IMR-90 (cell line): ENCODE data around the gene TMEM176B. TPM values are rescaled to one million over a fixed set of nuclear protein-coding genes. Genes with fewer than 3 reads are reported as not detected.

Experiments
- ATAC-seq: fragments of 200-7000 bp; cut with Tn5 transposase; 2 replicates; pipeline ENCODE4 v1.9.1; 2020; ENCODE audit warnings: low read depth, mild to moderate bottlenecking, moderate library complexity
- BruUV-seq: library from RNA; stranded (reverse); fragments of 400-500 nt; replicated peaks from 2 replicates; lab custom pipeline; 2021; lab: Mats Ljungman, UMichigan
- CTCF ChIA-PET: fragments of 300-600 bp; formaldehyde crosslinking; extraction: SDS; loops from one replicate; lab custom pipeline; 2021; ENCODE audit warnings: antibody characterized with exemption; lab: Yijun Ruan, JAX
- POLR2A ChIA-PET: fragments of 300-600 bp; sonication (Branson Sonifier 250); formaldehyde crosslinking; loops from one replicate; lab custom pipeline; 2022; ENCODE audit warnings: antibody characterized with exemption; ENCODE audit not compliant: unreplicated experiment; lab: Charles Lee
- DNase-seq: peaks from one replicate; pipeline ENCODE4 v3.0.0; 2013
- H2AFZ ChIP-seq: replicated peaks from 2 replicates; pipeline ENCODE3; 2013; ENCODE audit warnings: low read length, mild to moderate bottlenecking; ENCODE audit not compliant: poor library complexity
- H2AK5ac ChIP-seq: 2 replicates; pipeline ENCODE4 v1.6.1; 2013; ENCODE audit warnings: low read depth, low read length, inconsistent platforms
- H2AK9ac ChIP-seq: replicated peaks from 2 replicates; pipeline ENCODE3; 2013; ENCODE audit warnings: mild to moderate bottlenecking, low read depth, low read length, moderate library complexity; ENCODE audit not compliant: poor library complexity
- H2BK120ac ChIP-seq: 2 replicates; pipeline ENCODE4 v1.6.1; 2013; ENCODE audit warnings: low read depth, low read length, inconsistent platforms
- H2BK15ac ChIP-seq: 3 replicates; pipeline ENCODE4 v1.6.1; 2013; ENCODE audit warnings: low read depth, low read length, inconsistent platforms
- H2BK20ac ChIP-seq: 2 replicates; pipeline ENCODE4 v1.6.1; 2013; ENCODE audit warnings: low read depth, mild to moderate bottlenecking, inconsistent platforms, low read length, moderate library complexity
- H2BK5ac ChIP-seq: 2 replicates; pipeline ENCODE4 v1.6.1; 2013; ENCODE audit warnings: mild to moderate bottlenecking, low read depth, low read length, inconsistent platforms; ENCODE audit not compliant: poor library complexity, severe bottlenecking
- H3K14ac ChIP-seq: replicated peaks from 2 replicates; pipeline ENCODE4 v1.6.1; 2013; ENCODE audit warnings: low read depth, low read length, inconsistent platforms
- H3K18ac ChIP-seq: 2 replicates; pipeline ENCODE4 v1.6.1; 2013; ENCODE audit warnings: low read depth, low read length, control low read depth
- H3K23ac ChIP-seq: 2 replicates; pipeline ENCODE4 v1.6.1; 2013; ENCODE audit warnings: low read depth, low read length, inconsistent platforms
- H3K27ac ChIP-seq: 2 replicates; pipeline ENCODE4 v1.5.1; 2013; ENCODE audit warnings: mild to moderate bottlenecking, control low read depth, low read length; ENCODE audit not compliant: insufficient read depth
- H3K27me3 ChIP-seq: 2 replicates; pipeline ENCODE4 v1.6.1; 2013; ENCODE audit warnings: low read length; ENCODE audit not compliant: control insufficient read depth, insufficient read depth
- H3K36me3 ChIP-seq: 2 replicates; pipeline ENCODE4 v1.6.1; 2013; ENCODE audit warnings: low read length, mixed read lengths; ENCODE audit not compliant: control insufficient read depth, insufficient read depth
- H3K4ac ChIP-seq: 2 replicates; pipeline ENCODE4 v1.6.1; 2013; ENCODE audit warnings: low read depth, low read length, inconsistent platforms
- H3K4me1 ChIP-seq: 2 replicates; pipeline ENCODE4 v1.6.1; 2013; ENCODE audit warnings: low read length, mixed read lengths; ENCODE audit not compliant: control insufficient read depth, insufficient read depth
- H3K4me2 ChIP-seq: 2 replicates; pipeline ENCODE4 v1.6.1; 2013; ENCODE audit warnings: low read depth, mild to moderate bottlenecking, control low read depth, low read length, moderate library complexity
- H3K4me3 ChIP-seq: 2 replicates; pipeline ENCODE4 v1.5.1; 2013; ENCODE audit warnings: low read depth, mild to moderate bottlenecking, control low read depth, low read length, moderate library complexity; ENCODE audit not compliant: insufficient read depth
- H3K56ac ChIP-seq: 2 replicates; pipeline ENCODE4 v1.6.1; 2013; ENCODE audit warnings: low read length, inconsistent platforms; ENCODE audit not compliant: insufficient read depth; ENCODE audit errors: extremely low read depth
- H3K79me1 ChIP-seq, 2 experiments: 2 replicates each; pipeline ENCODE4 v1.6.1; 2013; ENCODE audit warnings: low read length in 2 of 2, inconsistent platforms in 1 of 2, low read depth in 1 of 2
- H3K9ac ChIP-seq: 2 replicates; pipeline ENCODE4 v1.6.1; 2013; ENCODE audit warnings: low read depth, low read length, control low read depth
- H3K9me1 ChIP-seq: 2 replicates; pipeline ENCODE4 v1.6.1; 2013; ENCODE audit warnings: low read length, inconsistent platforms; ENCODE audit not compliant: insufficient read depth
- H3K9me3 ChIP-seq: 2 replicates; pipeline ENCODE4 v1.6.1; 2013; ENCODE audit warnings: low read length; ENCODE audit not compliant: control insufficient read depth, insufficient read depth
- H4K20me1 ChIP-seq: 2 replicates; pipeline ENCODE4 v1.6.1; 2013; ENCODE audit warnings: low read length, inconsistent platforms; ENCODE audit not compliant: insufficient read depth
- H4K5ac ChIP-seq: 2 replicates; pipeline ENCODE4 v1.6.1; 2013; ENCODE audit warnings: mild to moderate bottlenecking, low read depth, low read length, control low read depth
- H4K8ac ChIP-seq, 2 experiments: 2 replicates each; pipeline ENCODE4 v1.6.1; 2013; ENCODE audit warnings: low read depth in 2 of 2, low read length in 2 of 2, control low read depth in 1 of 2, inconsistent platforms in 1 of 2
- H4K91ac ChIP-seq: 2 replicates; pipeline ENCODE4 v1.6.1; 2013; ENCODE audit warnings: low read depth, low read length, inconsistent platforms; ENCODE audit not compliant: insufficient read depth
- CTCF ChIP-seq: conservative IDR thresholded peaks from 2 replicates; pipeline ENCODE4 v1.5.1; 2012; ENCODE audit warnings: mild to moderate bottlenecking, low read depth, low read length, improper control_type of control experiment
- RCOR1 ChIP-seq: IDR thresholded peaks from 2 replicates; pipeline ENCODE4 v1.6.1; 2012; ENCODE audit warnings: mild to moderate bottlenecking, low read length, improper control_type of control experiment; ENCODE audit not compliant: insufficient replicate concordance
- RFX5 ChIP-seq: IDR thresholded peaks from 2 replicates; pipeline ENCODE4 v1.8.0; 2012; ENCODE audit warnings: low read depth, mild to moderate bottlenecking, low read length, moderate library complexity
- WGBS, 2 experiments: methylation state at CpG; one replicate each; pipeline versions ENCODE4 v1.1.5 to v1.1.7; 2013; ENCODE audit warnings: missing lambda C conversion rate in 2 of 2; ENCODE audit not compliant: insufficient read length in 1 of 2; ENCODE audit errors: extremely low coverage in 2 of 2; 5-methylcytosine and 5-hydroxymethylcytosine counted together
- dilution Hi-C: fragments of 300-500 bp; cut with HindIII; formaldehyde crosslinking; loops from one replicate; pipeline ENCODE4 v1.14.3; 2018; ENCODE audit warnings: low sequenced_read_pairs; ENCODE audit not compliant: unreplicated experiment
- in situ Hi-C: fragments of 300-500 bp; cut with MboI; formaldehyde crosslinking; loops from 3 replicates; pipeline ENCODE4 v1.14.3; 2019; ENCODE audit warnings: low sequenced_read_pairs, inconsistent platforms, mixed read lengths
- intact Hi-C: fragments of 100-400 bp; cut with micrococcal nuclease; formaldehyde crosslinking; loops from 2 replicates; pipeline ENCODE4 v1.10.0; 2022
- polyA plus RNA-seq, 3 experiments: library from polyadenylated mRNA; depleted of rRNA; stranded (reverse); fragments of >200 nt; gene quantifications; 2 replicates each; pipeline ENCODE4 v1.2.3, GENCODE V29; 2012; ENCODE audit warnings: low replicate concordance in 1 of 3
- total RNA-seq: library from RNA; depleted of rRNA; stranded (reverse); fragments of >200 nt; gene quantifications from 2 replicates; pipeline ENCODE4 v1.2.3, GENCODE V29; 2012

Gene TMEM176B
- total and polyA plus RNA-seq, 2 of the 4 experiments (the other 2 are of a cell fraction), result not detected

GRCh38 chr7:150753826-150754603, 46.1 kb downstream of the TMEM176B start:
- Histone ChIP-seq H3K27ac (no peak overlapping the region), H2BK120ac (no peak overlapping the region), H3K4me1 (no peaks in the 10 kb centered on the region), H3K9ac (no peak overlapping the region), H2BK15ac (no peak overlapping the region), H3K9me3 (no peaks in the 10 kb centered on the region), H3K18ac (no peak overlapping the region), H3K23ac (no peak overlapping the region), H4K91ac (no peak overlapping the region), H3K79me1 (no peaks in the 10 kb centered on the region), H3K4me3 (no peak overlapping the region), H2AK5ac (no peak overlapping the region), H2BK20ac (no peak overlapping the region), H3K14ac (no peak overlapping the region), H4K5ac (no peak overlapping the region), H2AFZ (no peak overlapping the region), H2AK9ac (no peak overlapping the region), H2BK5ac (no peak overlapping the region), H3K36me3 (no peaks in the 10 kb centered on the region), H3K9me1 (no peaks in the 10 kb centered on the region), H4K20me1 (no peaks in the 10 kb centered on the region), H3K4ac (no peak overlapping the region), H3K4me2 (no peak overlapping the region), H3K27me3 (no peaks in the 10 kb centered on the region; the same call in 1 of the 2 replicates), H4K8ac (no peak overlapping the region), H3K56ac (no peak overlapping the region)
- intact Hi-C loops (loop anchor here (10.0 kb wide), 1 partner anchor 469 kb away; no protein-coding TSS in a partner anchor), in situ Hi-C loops (no loop called here), dilution Hi-C loops (no loop called here)
- ChIA-PET CTCF (interaction anchor here (0.7 kb wide), 1 partner anchor 855 kb away, joined by 3 read pairs; no protein-coding TSS in a partner anchor), POLR2A (interaction anchor here (0.7 kb wide), 1 partner anchor 202 kb away, joined by 4 read pairs; no protein-coding TSS in a partner anchor)
- no CpG with 5 or more reads among the region's 3 CpGs for WGBS, 2 experiments
- DNase-seq (no peak), ATAC-seq (peak; percentile 83)
- TF ChIP-seq RCOR1 (no peak), RFX5 (no peak), CTCF (0 out of 2 replicates have a peak, but pooled peaks have one; percentile 9)
- no TSS peak for BruUV-seq
